ENCODE measurements around the gene HINFP. TPM values are rescaled to one million over a fixed set of nuclear protein-coding genes. Genes with fewer than 3 reads are reported as not detected.
A peak's percentile ranks its signal among the peaks of the same experiment; 100 is the strongest.

The HINFP gene
- total and polyA plus RNA-seq, 9 donors: 15.2 to 27.9 (median 22.4) TPM

- Histone ChIP-seq H3K27me3 (no peaks in the 10 kb centered on the region), H3K4me1 (ENCODE audit: insufficient read depth) (peaks cover 12% of the 10 kb centered on the region), H3K36me3 (no peaks in the 10 kb centered on the region), H3K9me3 (no peaks in the 10 kb centered on the region), H3K4me3 (no peak overlapping the region), H3K27ac (no peak overlapping the region)
- TF ChIP-seq CTCF (IDR thresholded peaks at IDR 0.05): no peak
- TF ChIP-seq EP300 (IDR thresholded peaks at IDR 0.05): no peak
- TF ChIP-seq POLR2A (IDR thresholded peaks at IDR 0.05): no peak
- WGBS, 3 donors: 71 to 76% (median 74%) methylated on average over 6 of the region's 6 CpGs
- intact Hi-C loops (cut with DNase I): loop anchor here in 2 of 4 donors (10.0 kb wide), 2 partner anchors 95 to 235 kb away; partner anchors contain the start of gene RNF26 (in 1 of the 2)
- DNase-seq: no peak
Observed at GRCh38 chr11:119099711-119100110, 21.7 kb upstream of the HINFP start.

GRCh38 chr11:119100246-119100970 lies 21.0 kb upstream of the HINFP start:
- H3K9me3 ChIP-seq: no peaks in the 10 kb centered on the region
- 40 to 48% (median 42%) methylated on average over 11 of the region's 11 CpGs for WGBS, 3 donors
- H3K27me3 ChIP-seq: no peaks in the 10 kb centered on the region
- H3K27ac ChIP-seq: no peak overlapping the region
- no peak for DNase-seq
- H3K36me3 ChIP-seq: no peaks in the 10 kb centered on the region
- intact Hi-C loops (cut with DNase I): loop anchor here in 1 of 4 donors (10.0 kb wide), 1 partner anchor 94 kb away; no protein-coding TSS in a partner anchor
- peak overlapping the region; percentile 82 for H3K4me3 ChIP-seq
- no peak for TF ChIP-seq CTCF (IDR thresholded peaks at IDR 0.05)
- no peak for TF ChIP-seq POLR2A (IDR thresholded peaks at IDR 0.05)
- H3K4me1 ChIP-seq (ENCODE audit: insufficient read depth): peaks cover 12% of the 10 kb centered on the region

- WGBS, 3 donors: 0 to 1% (median 1%) methylated on average over 29 of the region's 29 CpGs
- peak overlapping the region; percentile 82 for H3K4me3 ChIP-seq
- intact Hi-C loops (cut with DNase I): loop anchor here in 1 of 4 donors (10.0 kb wide), 1 partner anchor 94 kb away; no protein-coding TSS in a partner anchor
Observed at GRCh38 chr11:119100994-119101758, 20.2 kb upstream of the HINFP start.

More at GRCh38 chr11:119100994-119101758, 20.2 kb upstream of the HINFP start:
- Histone ChIP-seq H3K4me1 (ENCODE audit: insufficient read depth) (peaks cover 12% of the 10 kb centered on the region), H3K27ac (peak overlapping the region; percentile 76 to 89), H3K27me3 (no peaks in the 10 kb centered on the region), H3K36me3 (no peaks in the 10 kb centered on the region), H3K9me3 (no peaks in the 10 kb centered on the region)
- DNase-seq: peak in 2 of 5 donors; percentile 42 to 48
- TF ChIP-seq POLR2A (IDR thresholded peaks at IDR 0.05) (no peak), EP300 (IDR thresholded peaks at IDR 0.05) (no peak), CTCF (IDR thresholded peaks at IDR 0.05) (no peak)
